Dedifferentiated amniotic fluid mesenchymal stem cell (primary cell): ENCODE measurements around the gene NPAS3.

Experiments
- DNase-seq: peaks from one replicate; pipeline ENCODE4 v3.0.0-alpha.2; 2016; ENCODE audit errors: extremely low spot score

NPAS3 gene

DNA sequence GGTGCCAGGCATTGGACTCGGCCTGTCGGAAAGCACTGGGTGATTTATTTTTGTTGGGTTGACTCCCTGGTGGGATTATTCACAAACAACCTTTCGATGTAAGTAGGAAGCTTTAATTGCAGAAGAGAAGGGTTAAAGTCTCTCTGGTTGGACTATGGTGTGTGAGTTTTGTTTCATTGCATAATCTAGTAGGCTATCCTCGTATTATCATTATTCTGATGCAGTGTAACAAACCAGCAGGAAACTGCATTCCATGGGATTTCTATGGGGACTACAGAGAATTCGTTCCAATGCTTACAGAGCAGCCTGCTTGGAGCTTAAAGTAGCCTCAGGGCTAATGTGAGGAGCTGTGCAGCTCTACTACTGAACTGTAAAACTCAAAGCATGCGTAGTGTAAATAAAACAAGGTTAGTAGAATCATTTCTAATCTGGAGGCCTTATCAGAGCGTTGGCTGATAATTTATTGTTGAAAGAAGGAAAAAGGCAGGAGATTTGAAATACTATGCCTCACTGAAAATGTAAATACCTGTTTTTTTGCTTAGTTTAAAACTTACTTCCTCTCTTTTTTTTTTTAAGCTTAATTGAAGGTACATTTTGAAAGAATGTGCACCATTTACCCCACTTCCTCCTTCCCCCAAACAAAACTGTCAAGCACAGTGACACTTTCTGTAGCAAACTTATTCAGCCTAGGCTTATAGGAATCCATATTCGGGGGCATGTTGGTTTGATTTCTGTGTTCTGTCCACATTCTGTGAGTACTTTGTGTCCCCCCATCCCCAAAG, 226.7 kb downstream of the NPAS3 start:
- peak; percentile 65 for DNase-seq

DNA sequence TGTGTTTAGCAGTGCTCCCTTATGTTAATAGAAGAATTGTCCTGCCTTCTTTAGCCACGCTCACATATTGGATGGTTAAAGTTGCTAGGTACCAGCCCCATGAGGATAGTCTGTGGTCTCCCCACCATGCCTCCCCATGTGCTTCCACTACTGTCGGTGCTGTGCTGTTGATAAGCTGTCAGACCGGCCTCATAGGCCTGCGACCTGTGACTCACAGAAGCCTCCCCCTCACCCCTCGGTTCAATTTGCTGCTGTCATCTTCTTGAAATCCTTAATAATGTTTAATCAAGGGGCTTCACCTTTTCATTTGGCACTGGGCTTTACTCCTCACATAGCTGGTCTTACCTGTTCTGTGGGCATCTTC, 227.2 kb downstream of the NPAS3 start:
- no peak for DNase-seq

DNA sequence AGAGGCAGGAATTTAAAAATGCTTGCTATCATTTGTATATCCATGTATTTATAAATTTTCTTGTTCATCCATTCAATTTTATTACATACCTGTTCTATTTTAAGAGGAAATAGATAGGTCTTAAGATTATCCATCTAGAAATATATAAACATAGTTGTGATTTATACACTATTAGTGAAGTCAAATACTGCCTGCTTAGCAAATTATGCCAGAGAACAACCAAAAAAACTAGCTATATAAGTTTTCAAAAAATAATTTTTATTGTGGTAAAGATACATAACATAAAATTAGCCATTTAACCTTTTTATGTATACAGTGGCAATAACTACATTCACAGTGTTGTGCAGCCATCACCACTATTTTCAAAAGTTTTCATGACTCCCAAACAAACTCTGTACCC, 237.3 kb downstream of the NPAS3 start:
- no peak for DNase-seq

DNA sequence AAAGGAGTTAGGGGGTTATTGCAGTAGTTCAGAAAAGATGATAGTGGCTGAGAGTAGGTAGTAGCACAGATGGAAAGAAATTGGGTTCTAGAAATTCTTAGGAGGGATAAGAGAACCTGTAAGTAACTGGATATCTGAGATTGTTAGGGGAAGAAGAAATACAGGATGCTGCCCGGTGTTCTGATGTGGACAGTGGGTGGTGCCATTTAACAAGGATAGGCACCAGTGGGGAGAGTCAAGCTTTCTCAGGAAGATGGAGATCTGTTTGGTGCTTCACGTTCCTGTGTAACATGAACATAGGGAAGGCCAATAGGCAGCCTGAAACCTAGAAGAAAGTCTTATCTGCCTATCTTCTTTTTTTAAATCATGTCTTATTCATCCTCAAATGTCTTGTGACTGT, 245.9 kb downstream of the NPAS3 start:
- DNase-seq: no peak

DNA sequence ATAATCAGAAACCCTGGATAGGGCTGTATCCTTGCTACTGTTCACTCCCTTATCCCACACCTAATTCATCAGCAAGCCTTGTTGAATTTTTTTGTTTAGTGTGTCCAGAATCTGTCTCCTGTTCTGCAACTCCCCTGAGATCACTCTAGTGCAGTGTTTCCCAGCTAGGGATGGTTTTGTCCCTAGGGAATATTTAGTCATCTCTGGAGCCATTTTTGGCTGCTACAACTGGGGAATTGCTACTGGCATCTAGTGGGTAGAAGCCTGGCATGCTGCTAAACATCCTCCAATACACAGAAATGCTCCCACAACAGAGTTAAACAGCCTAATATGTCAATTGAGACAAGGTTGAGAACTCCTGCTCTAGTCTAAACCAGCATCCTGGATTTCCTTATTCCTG, 248.0 kb downstream of the NPAS3 start:
- DNase-seq: no peak

DNA sequence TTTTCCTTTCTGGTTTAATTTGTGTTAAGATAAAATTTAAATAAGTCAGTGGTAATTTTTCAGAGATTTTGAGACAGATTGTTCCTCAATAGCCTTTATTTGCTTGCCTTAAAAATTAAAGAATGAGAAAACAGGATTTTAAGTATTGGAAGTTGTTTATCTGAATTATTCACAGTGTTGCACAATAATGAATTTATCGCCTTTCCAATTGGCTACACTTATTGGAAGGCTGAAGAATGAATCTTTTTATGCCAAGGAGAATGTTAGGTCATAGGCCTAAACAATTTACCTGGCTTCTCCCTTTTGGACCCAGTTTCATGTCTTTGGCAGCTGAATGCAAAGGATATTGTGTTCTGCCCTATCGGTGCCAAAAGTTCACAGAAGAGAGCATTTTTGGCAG, 250.2 kb downstream of the NPAS3 start:
- no peak for DNase-seq

DNA sequence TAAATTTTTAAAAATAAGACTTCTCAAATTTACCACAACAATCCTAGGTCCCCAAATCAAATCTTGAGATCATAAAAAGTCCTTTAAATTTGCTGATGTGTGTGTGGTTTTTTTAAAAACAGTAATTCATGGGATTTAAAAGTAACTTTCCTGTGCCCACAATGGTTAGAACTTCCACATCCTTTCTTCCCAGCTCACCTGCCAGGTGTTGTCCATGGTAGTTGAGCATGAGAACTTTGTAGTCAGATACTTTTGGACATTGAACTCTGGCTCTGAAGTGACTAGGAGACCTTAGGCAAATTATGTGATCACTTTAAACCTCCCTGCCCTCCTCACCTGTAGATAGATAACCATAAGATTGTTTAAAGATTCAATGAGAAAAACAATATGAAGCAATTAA, 253.2 kb downstream of the NPAS3 start:
- no peak for DNase-seq

DNA sequence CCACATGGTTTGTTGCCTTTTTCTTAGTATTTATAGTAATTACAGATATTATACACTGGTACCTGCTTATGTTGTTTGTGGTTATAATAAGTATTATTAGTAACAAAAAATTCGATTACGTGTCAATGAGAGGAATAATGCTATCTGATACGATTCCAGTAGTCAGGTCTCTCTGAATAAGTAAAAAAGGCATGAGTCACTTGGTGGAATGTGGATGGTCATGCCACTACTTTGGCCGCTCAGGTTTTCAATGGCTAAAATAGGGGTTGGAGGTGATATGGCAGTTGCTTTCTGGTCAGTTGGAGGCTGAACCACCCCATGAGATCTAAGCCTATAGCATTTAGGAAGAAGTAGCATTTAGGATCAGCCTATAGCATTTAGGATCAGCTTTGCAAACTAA, 255.9 kb downstream of the NPAS3 start:
- DNase-seq: no peak

DNA sequence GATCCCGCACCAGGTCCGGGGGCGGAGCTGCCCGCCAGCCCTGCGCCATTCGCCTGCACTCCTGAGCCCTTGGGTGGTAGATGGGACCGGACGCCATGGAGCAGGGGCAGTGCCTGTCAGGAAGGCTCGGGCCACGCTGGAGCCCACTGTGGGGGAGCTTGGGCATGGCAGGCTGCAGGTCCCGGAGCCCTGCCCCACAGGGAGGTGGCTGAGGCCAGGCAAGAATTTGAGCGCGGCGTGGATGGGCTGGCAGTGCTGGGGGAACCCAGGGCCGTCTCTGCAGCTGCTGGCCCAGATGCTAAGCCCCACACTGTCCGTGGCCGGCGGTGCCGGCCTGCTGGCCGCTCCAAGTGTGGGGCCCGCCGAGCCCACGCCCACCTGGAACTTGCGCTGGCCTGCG, 260.0 kb downstream of the NPAS3 start:
- no peak for DNase-seq

DNA sequence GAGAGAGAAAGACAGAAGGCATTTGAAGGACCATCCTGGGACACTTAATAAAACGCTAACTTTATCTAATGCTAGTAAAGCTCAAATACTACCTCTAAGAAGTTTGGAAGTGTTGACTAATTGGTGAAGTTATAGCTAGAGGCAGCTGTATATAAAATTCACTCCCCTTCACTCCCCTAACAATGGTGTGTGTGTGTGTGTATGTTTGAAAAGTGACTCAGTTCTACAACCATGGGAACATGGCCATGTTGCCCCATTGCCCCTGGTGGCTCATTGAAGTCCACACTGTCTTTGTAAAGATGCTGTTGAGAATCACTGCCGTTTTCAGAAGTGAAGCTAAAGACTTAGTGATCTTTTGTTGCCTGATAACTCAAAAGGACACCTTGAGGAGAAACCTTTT, 262.4 kb downstream of the NPAS3 start:
- DNase-seq: no peak

DNA sequence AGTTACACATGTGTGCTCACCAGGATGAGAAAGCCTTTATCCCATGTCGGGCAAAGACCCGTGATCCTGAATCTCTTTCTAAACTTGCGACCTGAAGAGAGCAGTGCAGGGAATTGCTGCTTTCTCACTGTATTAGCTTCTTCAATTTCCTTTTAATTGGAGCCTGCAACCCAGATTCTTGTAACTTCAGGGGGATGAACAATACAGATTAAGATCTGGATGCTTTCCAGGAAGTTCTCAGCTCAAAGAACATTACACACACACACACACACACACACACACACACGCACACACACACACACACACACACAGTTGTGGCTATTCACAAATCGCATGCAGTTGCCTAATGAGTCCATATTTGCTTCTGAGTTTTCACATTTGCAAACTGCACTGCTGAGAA, 268.3 kb downstream of the NPAS3 start:
- no peak for DNase-seq

DNA sequence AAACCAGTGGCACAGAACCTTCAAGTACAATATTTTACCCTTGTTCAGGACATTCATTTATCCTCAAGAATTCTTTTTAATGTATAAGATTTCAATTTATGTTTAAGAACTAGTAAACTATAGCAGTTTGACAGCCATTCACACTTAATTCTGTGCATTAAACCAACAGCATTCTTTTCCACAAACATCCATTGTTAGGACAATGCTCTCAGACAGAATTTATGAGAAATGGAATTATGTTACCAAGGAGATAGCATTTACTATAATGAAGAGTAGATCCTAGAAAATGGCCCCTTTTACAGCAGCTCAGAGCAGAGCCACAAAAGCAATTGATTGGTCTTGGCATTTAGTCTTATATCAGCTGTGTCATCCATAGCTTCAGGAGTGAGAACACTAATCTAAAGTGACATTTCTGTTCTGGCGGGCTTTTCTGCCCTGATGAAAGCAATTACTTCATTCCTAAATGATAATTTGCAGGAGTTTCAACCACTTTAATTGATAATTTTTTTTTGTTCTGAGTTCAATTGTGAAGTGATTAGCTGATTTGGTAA, 268.9 kb downstream of the NPAS3 start:
- no peak for DNase-seq

DNA sequence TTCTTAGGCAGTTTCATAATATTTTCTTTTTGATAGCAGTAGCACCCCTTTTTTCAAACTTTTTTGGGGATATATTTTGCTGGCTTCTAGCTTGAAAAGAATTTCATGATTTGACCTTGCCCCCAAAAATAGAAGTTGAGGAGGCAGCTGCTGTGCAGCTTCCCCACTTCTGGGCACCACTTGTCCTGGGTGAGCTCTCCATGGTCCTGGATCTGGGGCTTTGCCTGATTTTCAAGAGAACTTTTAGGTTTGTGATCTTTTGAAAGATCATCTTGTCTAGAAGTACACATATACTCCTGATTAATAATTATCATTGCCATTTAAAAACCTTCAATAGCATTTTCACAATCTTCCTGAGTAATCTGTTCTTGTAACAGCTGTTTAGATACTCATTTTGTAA, 271.6 kb downstream of the NPAS3 start:
- DNase-seq: no peak

DNA sequence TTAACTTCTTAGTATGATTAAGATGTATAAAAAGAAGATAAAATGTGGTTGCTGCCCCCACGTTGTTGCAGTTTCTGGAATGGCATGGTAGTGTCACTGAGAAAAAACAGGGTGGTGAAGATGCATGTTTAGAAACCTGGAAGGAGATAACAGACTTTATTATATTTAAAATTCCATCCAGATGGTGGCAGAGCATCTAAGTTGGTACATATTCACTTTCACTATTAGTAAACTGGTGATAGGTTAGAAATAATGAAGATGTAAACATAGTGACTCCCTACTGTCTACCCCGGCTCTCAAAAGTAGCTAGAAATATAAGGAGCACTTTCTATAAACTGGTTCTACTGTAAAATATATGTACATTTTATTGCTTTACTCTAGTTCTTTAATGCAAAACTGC, 279.3 kb downstream of the NPAS3 start:
- DNase-seq: no peak

DNA sequence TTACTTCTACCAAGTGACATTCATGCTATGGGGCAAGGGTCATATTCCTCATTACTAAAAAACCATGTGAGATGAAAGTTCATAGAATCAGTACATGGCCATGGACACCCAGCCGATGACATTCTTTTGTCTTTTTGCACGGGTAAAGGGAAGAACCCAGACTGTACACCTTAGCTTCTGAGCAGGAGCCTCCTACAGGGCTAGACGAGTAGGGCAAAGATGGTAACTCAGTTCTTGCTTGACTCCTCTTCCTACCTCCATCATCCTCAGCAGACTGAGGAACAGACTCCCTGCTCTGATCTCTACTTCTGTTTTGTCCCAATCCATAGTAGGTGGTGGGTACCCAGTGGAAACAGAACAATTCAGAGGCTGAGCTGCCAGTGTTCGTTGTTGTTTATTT, 281.3 kb downstream of the NPAS3 start:
- no peak for DNase-seq

DNA sequence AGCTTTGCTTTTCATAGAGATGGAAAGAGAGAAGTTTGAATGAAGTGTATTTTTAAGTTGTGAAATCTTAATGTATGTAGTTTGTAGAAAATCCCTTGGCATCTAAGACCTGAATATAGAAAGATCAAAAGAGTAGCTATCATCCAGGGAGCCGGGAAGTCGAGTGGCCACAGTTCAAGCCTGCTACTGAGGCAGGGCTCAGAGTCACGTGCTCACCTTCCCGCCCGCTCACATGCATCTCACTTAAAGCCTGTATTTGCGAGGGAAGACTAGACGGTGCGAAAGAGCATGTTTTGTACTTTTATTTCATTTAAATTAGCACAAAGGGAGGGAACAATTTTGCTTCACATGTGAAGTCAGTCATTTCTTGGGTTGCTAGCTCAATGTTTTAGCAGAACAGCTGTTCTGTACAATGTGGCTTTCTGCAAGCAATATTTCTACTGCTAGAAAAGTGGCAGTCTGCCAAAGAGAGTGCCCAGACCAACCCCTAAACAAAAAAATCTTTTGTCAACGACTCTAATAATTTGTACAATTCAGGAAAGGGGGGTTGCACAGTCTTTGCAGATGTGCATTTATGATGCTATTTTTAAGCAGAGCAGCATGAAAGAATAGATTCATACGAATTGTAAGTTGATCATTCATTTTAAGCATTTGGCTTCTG, 290.7 kb downstream of the NPAS3 start:
- DNase-seq: no peak

DNA sequence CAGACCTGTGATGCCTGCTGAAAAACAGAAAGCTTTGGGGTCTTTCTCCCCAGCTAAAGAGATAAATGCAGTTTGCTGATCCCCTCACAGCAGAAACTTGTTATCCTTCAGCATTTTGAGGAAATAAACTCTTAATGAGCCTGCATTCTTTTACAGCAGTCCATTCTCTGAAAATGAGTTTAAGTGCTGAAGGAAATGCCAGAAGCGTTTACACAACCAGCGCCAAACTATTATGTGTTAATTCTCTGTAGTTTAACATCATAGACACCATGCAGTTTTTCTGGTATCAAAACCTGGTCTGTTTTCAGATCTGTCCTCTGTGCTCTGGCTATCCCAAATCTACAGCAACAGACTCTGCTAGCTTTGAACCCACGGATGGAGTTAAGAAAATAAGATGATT, 291.3 kb downstream of the NPAS3 start:
- DNase-seq: no peak

DNA sequence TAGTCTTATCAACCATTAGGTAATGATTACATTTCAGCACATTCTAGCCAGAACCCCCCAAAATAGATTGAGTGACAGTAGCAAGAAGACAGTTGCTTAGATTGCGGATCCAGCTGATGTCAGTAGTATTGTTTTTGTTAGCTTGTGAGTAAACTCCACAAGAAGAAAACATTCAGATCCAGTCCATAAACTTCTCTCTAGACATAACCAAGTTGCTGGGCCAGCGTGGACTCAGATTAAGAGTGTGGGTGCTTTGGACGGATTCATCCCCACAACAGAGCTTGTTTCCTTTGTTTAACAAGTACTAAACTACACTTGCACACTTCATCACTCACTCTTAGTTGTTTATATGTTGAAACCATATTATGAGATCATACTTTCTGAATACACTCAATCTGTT, 293.4 kb downstream of the NPAS3 start:
- DNase-seq: no peak

DNA sequence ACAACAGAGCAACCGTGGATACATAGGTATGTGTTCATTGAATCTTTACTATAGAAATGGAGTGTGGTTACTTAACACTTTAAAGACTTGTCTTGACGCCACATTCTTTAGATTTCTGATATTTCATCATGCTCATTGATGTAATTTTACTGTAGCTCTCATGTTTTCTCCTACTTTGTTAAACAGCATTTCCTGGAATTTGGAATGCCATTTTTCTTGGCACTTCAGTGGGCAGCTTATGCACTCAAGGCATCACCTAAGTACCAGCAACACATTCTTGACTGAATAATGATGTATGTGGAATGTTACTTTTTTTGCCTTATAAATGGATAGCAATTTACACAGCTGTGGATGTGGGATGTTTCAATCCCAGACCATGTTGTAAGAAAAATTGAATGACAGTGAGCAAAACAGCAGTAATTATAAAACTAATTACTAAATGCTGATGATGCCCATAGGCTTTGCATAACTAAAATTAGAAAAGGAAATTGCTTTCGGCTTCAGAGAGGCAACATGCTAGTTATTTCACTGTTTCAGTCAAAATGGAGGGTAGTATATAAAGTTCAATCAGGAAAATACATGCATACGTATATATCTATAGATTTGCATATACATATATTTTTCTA, 298.5 kb downstream of the NPAS3 start:
- no peak for DNase-seq

DNA sequence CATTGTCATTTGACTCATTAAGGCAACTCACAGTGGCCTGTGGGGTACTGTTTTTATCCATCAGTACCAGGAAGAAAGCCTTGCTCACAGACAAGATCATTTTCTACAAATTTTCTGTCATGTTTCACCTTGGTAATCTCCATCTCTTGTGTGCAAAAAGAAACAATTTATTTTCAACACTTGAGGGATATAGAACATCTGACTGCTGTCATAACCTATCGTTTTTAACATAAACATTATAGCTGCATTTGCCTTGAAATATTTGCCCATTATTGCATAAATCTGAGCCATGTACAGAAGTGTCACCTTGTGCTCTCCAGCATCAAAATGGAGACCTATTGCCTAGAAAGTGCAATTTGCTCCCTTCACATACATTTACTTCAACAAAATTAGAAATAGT, 300.8 kb downstream of the NPAS3 start:
- DNase-seq: no peak

DNA sequence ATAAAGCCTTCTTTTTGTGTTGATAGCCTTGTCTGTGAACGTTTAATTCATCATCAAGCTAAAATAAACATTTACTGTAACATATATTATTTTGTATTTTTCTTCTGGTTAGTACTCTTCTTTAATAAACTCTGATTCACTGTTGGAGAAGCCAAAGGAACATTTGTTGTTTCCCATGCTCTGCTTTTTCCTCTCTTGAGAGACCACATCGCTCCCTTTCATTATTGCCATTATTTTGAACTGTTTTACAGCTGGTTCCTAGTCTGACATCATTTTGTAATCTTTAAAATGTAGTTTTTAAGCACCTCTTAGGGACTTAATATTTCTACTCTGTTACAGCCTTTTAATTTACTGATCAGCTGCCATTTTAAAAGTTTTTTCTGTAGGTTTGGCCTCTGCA, 301.8 kb downstream of the NPAS3 start:
- DNase-seq: no peak

DNA sequence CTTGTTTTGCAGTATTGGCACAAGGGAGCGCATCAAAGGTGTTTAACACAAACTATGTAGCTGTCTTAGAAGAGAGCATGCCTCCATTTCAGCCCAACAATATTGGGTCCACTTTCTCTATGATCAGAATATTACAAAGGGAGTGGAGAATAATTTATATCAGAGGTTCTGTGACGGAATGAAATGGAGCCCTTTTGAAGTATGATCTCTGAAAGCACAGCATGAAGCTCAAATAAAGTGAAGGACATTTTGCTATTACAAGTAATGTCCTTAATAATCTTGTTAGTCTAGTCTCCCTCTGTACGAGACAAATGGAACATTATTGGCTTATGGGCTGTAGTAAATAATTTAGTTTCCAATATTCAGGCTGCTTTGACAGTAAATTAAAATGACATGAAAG, 302.7 kb downstream of the NPAS3 start:
- DNase-seq: no peak

DNA sequence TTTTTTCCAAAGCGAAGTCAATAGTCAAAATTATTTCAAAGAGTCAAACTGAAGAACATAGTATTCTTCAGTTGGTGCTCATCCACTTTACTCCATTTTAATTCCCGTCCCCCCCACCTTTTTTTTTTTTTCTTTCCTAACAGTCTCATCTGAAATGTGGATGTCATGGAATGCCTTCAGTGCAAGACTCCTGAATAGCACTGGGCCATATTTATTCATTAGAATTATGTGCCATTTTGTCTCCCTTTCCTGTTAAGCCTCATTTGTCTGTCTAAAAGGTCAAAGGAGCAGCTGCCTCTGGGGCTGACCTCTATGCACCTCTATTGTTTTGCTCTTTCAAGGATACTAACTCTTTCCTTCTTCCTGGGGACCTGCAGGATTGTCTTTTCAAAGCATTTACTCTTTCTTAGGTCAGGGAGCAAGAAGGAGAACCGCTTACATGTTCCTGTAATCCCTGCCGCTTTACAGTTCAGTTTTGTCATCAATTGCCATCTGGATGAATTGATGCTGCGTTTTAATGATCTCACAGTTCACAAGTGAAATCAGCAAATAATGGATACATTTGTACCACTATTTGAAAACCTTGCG, 310.6 kb downstream of the NPAS3 start:
- DNase-seq: no peak
